Measurements from ENCODE around the gene AHCTF1.

Gene AHCTF1

GRCh38 chr1:246794828-246795671, 136.7 kb downstream of the AHCTF1 start:
- TF ChIP-seq CTCF (IDR thresholded peaks at IDR 0.05; ENCODE audit: insufficient read depth, low read length, poor library complexity, severe bottlenecking) (no peak), EZH2phosphoT487 (conservative IDR thresholded peaks at IDR 0.05; ENCODE audit: low read length) (no peak)
- no peak overlapping the region for H3K4me3 ChIP-seq (ENCODE audit: insufficient read depth, low read length, poor library complexity, severe bottlenecking)

DNA sequence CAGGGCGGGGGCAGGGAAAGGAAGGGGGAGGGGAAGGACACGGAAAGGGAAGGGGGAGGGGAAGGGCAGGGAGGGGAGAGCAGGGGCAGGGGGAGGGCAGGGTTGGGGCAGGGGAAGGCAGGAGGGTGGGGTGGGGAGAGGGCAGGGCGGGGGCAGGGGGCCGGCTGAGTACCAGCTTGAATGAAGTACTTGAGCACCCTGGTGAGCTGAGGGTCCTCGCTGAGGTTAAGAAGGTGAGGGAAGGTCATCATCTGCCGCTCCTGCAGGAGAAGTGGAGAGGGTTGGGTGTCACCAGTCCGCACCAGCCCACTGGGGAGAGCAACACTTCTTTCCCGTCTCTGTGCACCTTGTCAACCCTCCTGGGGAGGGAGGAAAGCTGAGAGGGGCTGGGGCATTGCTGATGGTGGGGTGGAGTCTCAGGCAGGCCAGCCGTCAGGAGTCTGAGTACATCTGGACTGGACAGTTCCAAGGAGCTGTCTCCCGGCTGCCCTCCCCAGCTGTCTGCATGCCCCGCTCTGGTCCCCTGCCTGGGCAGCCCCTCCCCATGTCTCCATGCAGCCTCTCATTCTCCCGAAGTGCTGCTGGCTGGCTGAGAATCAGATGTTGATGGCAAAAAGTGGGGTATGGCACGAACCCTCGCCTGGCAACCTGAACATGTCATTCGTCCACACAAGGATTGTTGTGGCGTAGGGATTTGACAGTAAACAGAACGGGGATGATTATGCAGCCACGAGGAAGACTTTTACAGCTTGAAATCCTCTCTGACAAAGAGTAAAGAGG, 137.5 kb downstream of the AHCTF1 start:
- Histone ChIP-seq H3K4me2 (ENCODE audit: low read depth, low read length, poor library complexity, severe bottlenecking) (no peak overlapping the region), H3K27me3 (ENCODE audit: low read length) (no peaks in the 10 kb centered on the region), H3K27ac (ENCODE audit: low read depth, low read length) (no peak overlapping the region), H3K79me2 (ENCODE audit: insufficient read depth, low read length) (no peaks in the 10 kb centered on the region), H3K9me3 (ENCODE audit: insufficient read depth, low read length) (no peaks in the 10 kb centered on the region), H4K20me1 (ENCODE audit: low read depth, low read length) (no peaks in the 10 kb centered on the region), H3K36me3 (ENCODE audit: low read length) (no peaks in the 10 kb centered on the region), H3K9me2 (replicated peaks; ENCODE audit: insufficient read depth, low read length) (no peaks in the 10 kb centered on the region), H2AFZ (ENCODE audit: low read depth, low read length, severe bottlenecking) (no peak overlapping the region), H3K4me3 (ENCODE audit: insufficient read depth, low read length, poor library complexity, severe bottlenecking) (no peak overlapping the region), H3F3A (ENCODE audit: insufficient read depth) (no peaks in the 10 kb centered on the region), H3K9ac (ENCODE audit: low read length) (no peak overlapping the region)
- TF ChIP-seq EZH2phosphoT487 (conservative IDR thresholded peaks at IDR 0.05; ENCODE audit: low read length) (no peak), CTCF (IDR thresholded peaks at IDR 0.05; ENCODE audit: insufficient read depth, low read length, poor library complexity, severe bottlenecking) (no peak)

More at GRCh38 chr1:246794828-246795671, 136.7 kb downstream of the AHCTF1 start:
- H3K9me2 ChIP-seq (replicated peaks; ENCODE audit: insufficient read depth, low read length), result no peaks in the 10 kb centered on the region
- no peaks in the 10 kb centered on the region for H3K36me3 ChIP-seq (ENCODE audit: low read length)
- no peak overlapping the region for H3K9ac ChIP-seq (ENCODE audit: low read length)
- no peaks in the 10 kb centered on the region for H3K27me3 ChIP-seq (ENCODE audit: low read length)
- H3F3A ChIP-seq (ENCODE audit: insufficient read depth), result no peaks in the 10 kb centered on the region
- H4K20me1 ChIP-seq (ENCODE audit: low read depth, low read length), result no peaks in the 10 kb centered on the region
- no peak overlapping the region for H2AFZ ChIP-seq (ENCODE audit: low read depth, low read length, severe bottlenecking)
- no peaks in the 10 kb centered on the region for H3K9me3 ChIP-seq (ENCODE audit: insufficient read depth, low read length)
- H3K79me2 ChIP-seq (ENCODE audit: insufficient read depth, low read length), result no peaks in the 10 kb centered on the region
- no peak overlapping the region for H3K27ac ChIP-seq (ENCODE audit: low read depth, low read length)
- H3K4me2 ChIP-seq (ENCODE audit: low read depth, low read length, poor library complexity, severe bottlenecking), result no peak overlapping the region

DNA sequence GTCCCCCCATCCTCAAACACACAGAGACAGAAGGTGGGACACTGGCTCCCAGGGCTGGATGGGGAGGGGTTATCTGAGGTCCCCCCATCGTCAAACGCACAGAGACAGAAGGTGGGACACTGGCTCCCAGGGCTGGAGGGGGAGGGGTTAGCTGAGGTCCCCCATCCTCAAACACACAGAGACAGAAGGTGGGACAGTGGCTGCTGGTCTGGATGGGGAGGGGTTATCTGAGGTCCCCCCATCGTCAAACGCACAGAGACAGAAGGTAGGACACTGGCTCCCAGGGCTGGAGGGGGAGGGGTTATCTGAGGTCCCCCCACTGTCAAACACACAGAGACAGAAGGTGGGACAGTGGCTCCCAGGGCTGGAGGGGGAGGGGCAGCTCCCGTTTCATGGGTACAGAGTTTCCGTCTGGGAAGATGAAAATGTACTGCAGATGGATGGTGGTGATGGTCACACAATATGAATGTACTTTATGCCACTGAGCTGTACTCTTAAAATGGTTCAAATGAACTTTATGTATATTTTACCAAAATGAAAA, 138.3 kb downstream of the AHCTF1 start:
- Histone ChIP-seq H3K9me3 (ENCODE audit: insufficient read depth, low read length) (no peaks in the 10 kb centered on the region), H4K20me1 (ENCODE audit: low read depth, low read length) (no peaks in the 10 kb centered on the region), H3K4me3 (ENCODE audit: insufficient read depth, low read length, poor library complexity, severe bottlenecking) (no peak overlapping the region), H3K4me2 (ENCODE audit: low read depth, low read length, poor library complexity, severe bottlenecking) (no peak overlapping the region), H3K79me2 (ENCODE audit: insufficient read depth, low read length) (no peaks in the 10 kb centered on the region), H3K9me2 (replicated peaks; ENCODE audit: insufficient read depth, low read length) (no peaks in the 10 kb centered on the region), H3F3A (ENCODE audit: insufficient read depth) (no peaks in the 10 kb centered on the region), H2AFZ (ENCODE audit: low read depth, low read length, severe bottlenecking) (no peak overlapping the region), H3K36me3 (ENCODE audit: low read length) (no peaks in the 10 kb centered on the region), H3K27me3 (ENCODE audit: low read length) (no peaks in the 10 kb centered on the region), H3K9ac (ENCODE audit: low read length) (no peak overlapping the region), H3K27ac (ENCODE audit: low read depth, low read length) (no peak overlapping the region)
- TF ChIP-seq EZH2phosphoT487 (conservative IDR thresholded peaks at IDR 0.05; ENCODE audit: low read length), result no peak
- no peak for TF ChIP-seq CTCF (IDR thresholded peaks at IDR 0.05; ENCODE audit: insufficient read depth, low read length, poor library complexity, severe bottlenecking)

Measured in SU-DHL-6 (cell line).